ENCODE measurements around the gene ALDH1A3. TPM values are rescaled to one million over a fixed set of nuclear protein-coding genes. Genes with fewer than 3 reads are reported as not detected.

The ALDH1A3 gene
- polyA plus RNA-seq, 6 donors from 2014 or later, result not detected

- ATAC-seq (ENCODE audit: low read depth in 2 of 2) (no peak), DNase-seq (no peak)
- peaks cover 0 to 5% (median 0%) of the 10 kb centered on the region in 7 donors for H3K9me3 Mint-ChIP-seq
- no peak overlapping the region for H3K27ac Mint-ChIP-seq
- H3K4me3 Mint-ChIP-seq, result no peak overlapping the region
- H3K27me3 Mint-ChIP-seq, result no peaks in the 10 kb centered on the region
- H3K4me1 Mint-ChIP-seq, result peaks cover 32 to 46% (median 32%) of the 10 kb centered on the region in 3 donors
- no peaks in the 10 kb centered on the region for H3K36me3 Mint-ChIP-seq
Observed at GRCh38 chr15:100952566-100952965, 72.9 kb downstream of the ALDH1A3 start.

- Mint-ChIP-seq H3K27ac (peak overlapping the region in 1 of 6 donors; percentile 37), H3K9me3 (peaks cover 0 to 1% (median 0%) of the 10 kb centered on the region in 7 donors), H3K36me3 (no peaks in the 10 kb centered on the region), H3K27me3 (no peaks in the 10 kb centered on the region), H3K4me1 (peaks cover 11 to 34% (median 23%) of the 10 kb centered on the region in 3 donors), H3K4me3 (no peak overlapping the region)
- ATAC-seq (ENCODE audit: low read depth in 2 of 2) (no peak), DNase-seq (no peak)
Observed at GRCh38 chr15:100958326-100959065, 78.9 kb downstream of the ALDH1A3 start.

GRCh38 chr15:100959066-100960050 lies 79.7 kb downstream of the ALDH1A3 start:
- peaks cover 0 to 1% (median 0%) of the 10 kb centered on the region in 7 donors for H3K9me3 Mint-ChIP-seq
- no peaks in the 10 kb centered on the region for H3K27me3 Mint-ChIP-seq
- ATAC-seq (ENCODE audit: low read depth in 2 of 2), result no peak
- peaks cover 11 to 34% (median 23%) of the 10 kb centered on the region in 3 donors for H3K4me1 Mint-ChIP-seq
- no peak for DNase-seq
- no peak overlapping the region for H3K4me3 Mint-ChIP-seq
- peak overlapping the region in 3 of 6 donors; percentile 37 to 67 (median 49) for H3K27ac Mint-ChIP-seq
- H3K36me3 Mint-ChIP-seq, result no peaks in the 10 kb centered on the region

Other genes with a start within 250 kb of the ALDH1A3 start
- 10 to 100 TPM in 1 of 6 donors, 1 to 10 TPM in 5; 3.4 to 10.3 (median 6.0) TPM for gene LRRK1, start 39.5 kb downstream of the ALDH1A3 start, polyA plus RNA-seq (ENCODE audit: low read depth in 6 of 6)